Lung (tissue), 12 donors: ENCODE data around the gene KIAA2012. TPM values are rescaled to one million over a fixed set of nuclear protein-coding genes. Genes with fewer than 3 reads are reported as not detected.

Experiments
- ATAC-seq: fragments of 200-7000 bp; cut with Tn5 transposase; one replicate; pipeline ENCODE4 v1.9.1; 2020; ENCODE audit warnings: moderate number of reproducible peaks; ENCODE audit not compliant: insufficient read depth, low FRiP score
- DNase-seq, 3 donors: peaks; one replicate each; pipeline ENCODE4 v3.0.0-alpha.2; 2013 to 2017
- H3K27ac ChIP-seq, 2 donors: one replicate each; pipeline ENCODE4 v1.5.1; 2013; ENCODE audit warnings: mild to moderate bottlenecking in 2 of 2, moderate library complexity in 2 of 2, control low read depth in 1 of 2, inconsistent platforms in 1 of 2, low read depth in 1 of 2, low read length in 1 of 2
- H3K27me3 ChIP-seq, 3 donors: one replicate each; pipeline ENCODE4 v1.5.1; 2013; ENCODE audit warnings: low read length in 2 of 3; ENCODE audit not compliant: control insufficient read depth in 3 of 3, insufficient read depth in 3 of 3
- H3K36me3 ChIP-seq, 4 donors: one replicate each; pipeline ENCODE4 v1.5.1; 2013; ENCODE audit warnings: low read length in 4 of 4, mild to moderate bottlenecking in 1 of 4, moderate library complexity in 1 of 4; ENCODE audit not compliant: control insufficient read depth in 4 of 4, insufficient read depth in 4 of 4
- H3K4me1 ChIP-seq, 5 donors: one replicate each; pipeline ENCODE4 v1.5.1; 2013; ENCODE audit warnings: low read length in 5 of 5, mild to moderate bottlenecking in 2 of 5, moderate library complexity in 1 of 5; ENCODE audit not compliant: control insufficient read depth in 5 of 5, insufficient read depth in 5 of 5
- H3K4me3 ChIP-seq: one replicate; pipeline ENCODE4 v1.5.1; 2013; ENCODE audit warnings: mild to moderate bottlenecking, control low read depth, moderate library complexity
- H3K9ac ChIP-seq, 2 donors: one replicate each; pipeline ENCODE4 v1.5.1; 2013; ENCODE audit warnings: low read length in 2 of 2, control low read depth in 1 of 2; ENCODE audit not compliant: insufficient read depth in 1 of 2
- H3K9me3 ChIP-seq, 4 donors: one replicate each; pipeline ENCODE4 v1.5.1; 2013; ENCODE audit warnings: low read length in 3 of 4, mild to moderate bottlenecking in 1 of 4, moderate library complexity in 1 of 4; ENCODE audit not compliant: control insufficient read depth in 4 of 4, insufficient read depth in 3 of 4
- CTCF ChIP-seq: IDR thresholded peaks from 2 replicates; pipeline ENCODE4 v1.5.1; 2012; ENCODE audit warnings: mild to moderate bottlenecking; ENCODE audit errors: control extremely low read depth, extremely low read depth
- WGBS, 2 donors: extraction: QIAGEN DNeasy Blood & Tissue Kit; methylation state at CpG; one replicate each; pipeline ENCODE4 v1.1.7; 2013; 5-methylcytosine and 5-hydroxymethylcytosine counted together
- polyA plus RNA-seq, 2 donors: library from polyadenylated mRNA; stranded (reverse); fragments of 200-250 nt; gene quantifications; one replicate each; pipeline ENCODE4 v1.2.1, GENCODE V29; 2013
- total RNA-seq, 2 donors: library from RNA; depleted of rRNA in 1 of 2; stranded (reverse); fragments of >200 nt in 1 of 2; gene quantifications; one replicate each; pipeline ENCODE4 v1.2.1, GENCODE V29; 2014 to 2021
- donor health status: control.
- donor health status: control.
- donor health status: Bipolar disorder and iron deficiency.
- donor health status: healthy.
- donor health status: DM: yes; HTN: yes; CAD: no.

The KIAA2012 gene
- total and polyA plus RNA-seq, 4 donors: 0.69 to 8.5 (median 3.6) TPM

- 77 to 80% methylated on average over 3 of the region's 3 CpGs for WGBS, 2 donors
- TF ChIP-seq CTCF: no peak
- H3K9ac ChIP-seq: no peak overlapping the region
- no peak overlapping the region for H3K27ac ChIP-seq
- H3K4me1 ChIP-seq: peaks cover 0 to 29% (median 15%) of the 10 kb centered on the region in 5 donors
- H3K4me3 ChIP-seq: no peak overlapping the region
- H3K9me3 ChIP-seq: no peaks in the 10 kb centered on the region
- ATAC-seq: no peak
- no peak for DNase-seq
- no peaks in the 10 kb centered on the region for H3K27me3 ChIP-seq
- H3K36me3 ChIP-seq: no peaks in the 10 kb centered on the region
These were observed 7.2 kb upstream of the KIAA2012 start for GRCh38 chr2:202065876-202066275.

- WGBS, 2 donors: 73 to 81% methylated on average over 2 of the region's 2 CpGs
These were observed 6.2 kb upstream of the KIAA2012 start for GRCh38 chr2:202066875-202067274.

GRCh38 chr2:202067589-202067988 is 5.5 kb upstream of the KIAA2012 start:
- Histone ChIP-seq H3K4me1 (peaks cover 0 to 29% (median 15%) of the 10 kb centered on the region in 5 donors), H3K36me3 (no peaks in the 10 kb centered on the region), H3K9me3 (no peaks in the 10 kb centered on the region), H3K27ac (no peak overlapping the region), H3K9ac (no peak overlapping the region), H3K4me3 (no peak overlapping the region), H3K27me3 (no peaks in the 10 kb centered on the region)
- TF ChIP-seq CTCF: no peak
- 94 to 100% methylated on average over 1 of the region's 1 CpG for WGBS, 2 donors
- no peak for DNase-seq
- ATAC-seq: no peak

More at GRCh38 chr2:202066875-202067274, 6.2 kb upstream of the KIAA2012 start:
- Histone ChIP-seq H3K4me3 (no peak overlapping the region), H3K27me3 (no peaks in the 10 kb centered on the region), H3K36me3 (no peaks in the 10 kb centered on the region), H3K4me1 (peaks cover 0 to 29% (median 15%) of the 10 kb centered on the region in 5 donors), H3K27ac (no peak overlapping the region), H3K9me3 (no peaks in the 10 kb centered on the region), H3K9ac (no peak overlapping the region)
- ATAC-seq: no peak
- TF ChIP-seq CTCF: no peak
- DNase-seq: no peak
